Fibroblast of pulmonary artery (primary cell): Measurements from ENCODE around the gene LSAMP.

Experiments used
- DNase-seq: peaks from one replicate; pipeline ENCODE4 v3.0.0-alpha.2; 2010; ENCODE audit warnings: low read depth
- H3K4me3 ChIP-seq: replicated peaks from 2 replicates; pipeline ENCODE4 v1.5.1; 2011; ENCODE audit warnings: low read depth, mild to moderate bottlenecking, control low read depth, low read length, moderate library complexity
- CTCF ChIP-seq: IDR thresholded peaks from 2 replicates; pipeline ENCODE4 v1.5.1; 2011; ENCODE audit warnings: mild to moderate bottlenecking, control low read depth, low read length, inconsistent platforms; ENCODE audit errors: missing control alignments

The LSAMP gene

GRCh38 chr3:116374901-116375300 is 70.4 kb downstream of the LSAMP start:
- no peak for DNase-seq
- no peak overlapping the region for H3K4me3 ChIP-seq
- no peak for TF ChIP-seq CTCF

- no peak for TF ChIP-seq CTCF
- no peak for DNase-seq
- no peak overlapping the region for H3K4me3 ChIP-seq
These were observed 77.4 kb downstream of the LSAMP start for GRCh38 chr3:116367761-116368395.

- no peak overlapping the region for H3K4me3 ChIP-seq
- DNase-seq, result no peak
- TF ChIP-seq CTCF, result no peak
These were observed 89.2 kb downstream of the LSAMP start for GRCh38 chr3:116356056-116356455.

GRCh38 chr3:116354382-116354781 is 90.9 kb downstream of the LSAMP start:
- TF ChIP-seq CTCF, result no peak
- no peak overlapping the region for H3K4me3 ChIP-seq
- no peak for DNase-seq

GRCh38 chr3:116350119-116350733 is 95.1 kb downstream of the LSAMP start:
- DNase-seq, result no peak
- H3K4me3 ChIP-seq, result no peak overlapping the region
- no peak for TF ChIP-seq CTCF

- no peak for TF ChIP-seq CTCF
- no peak for DNase-seq
- H3K4me3 ChIP-seq, result no peak overlapping the region
These were observed 97.1 kb downstream of the LSAMP start for GRCh38 chr3:116348216-116348615.

- DNase-seq, result no peak
- TF ChIP-seq CTCF, result no peak
- no peak overlapping the region for H3K4me3 ChIP-seq
These were observed 102.8 kb downstream of the LSAMP start for GRCh38 chr3:116342499-116342898.
